WTC11 (cell line): ENCODE results near the gene AHR. TPM values are rescaled to one million over a fixed set of nuclear protein-coding genes. Genes with fewer than 3 reads are reported as not detected.

Experiments used
- ATAC-seq: fragments of 200-7000 bp; cut with Tn5 transposase; 2 replicates; pipeline ENCODE4 v1.10.0; 2021; ENCODE audit warnings: mild to moderate bottlenecking, moderate library complexity
- CTCF ChIA-PET: fragments of 300-600 bp; sonication (Branson Sonifier 250); formaldehyde crosslinking; loops from one replicate; lab custom pipeline; 2021; ENCODE audit warnings: antibody characterized with exemption; lab: Charles Lee
- POLR2A ChIA-PET: fragments of 350-600 bp; sonication (Branson Sonifier 250); formaldehyde crosslinking; loops from one replicate; lab custom pipeline; 2021; ENCODE audit warnings: antibody characterized with exemption; lab: Charles Lee
- DNase-seq: peaks from one replicate; pipeline ENCODE4 v3.0.0; 2021; ENCODE audit warnings: low spot score
- H3K27ac Mint-ChIP-seq: 2 replicates; pipeline ENCODE4 v1.8.0; 2021; ENCODE audit warnings: mixed read lengths
- H3K27me3 Mint-ChIP-seq: 2 replicates; pipeline ENCODE4 v1.8.0; 2021; ENCODE audit warnings: low read depth, mild to moderate bottlenecking, moderate library complexity, mixed read lengths
- H3K36me3 Mint-ChIP-seq: 2 replicates; pipeline ENCODE4 v1.8.0; 2021; ENCODE audit warnings: mixed read lengths
- H3K4me1 Mint-ChIP-seq: 2 replicates; pipeline ENCODE4 v1.8.0; 2022; ENCODE audit warnings: mixed read lengths
- H3K4me3 Mint-ChIP-seq: 2 replicates; pipeline ENCODE4 v1.8.0; 2021; ENCODE audit warnings: mild to moderate bottlenecking, moderate library complexity, mixed read lengths
- H3K9me3 Mint-ChIP-seq: 2 replicates; pipeline ENCODE4 v1.8.0; 2021; ENCODE audit warnings: mixed read lengths
- CBFB ChIP-seq: sonication (generic); formaldehyde crosslinking; IDR thresholded peaks from 2 replicates; pipeline ENCODE4 v1.8.1; 2022; ENCODE audit warnings: mild to moderate bottlenecking, low read depth, missing genetic modification reagents
- ERG ChIP-seq: fragments of 250-450 bp; sonication (Bioruptor Pico); IDR thresholded peaks from 2 replicates; pipeline ENCODE4 v1.8.0; 2021; ENCODE audit warnings: mild to moderate bottlenecking
- FOXP1 ChIP-seq: sonication (generic); formaldehyde crosslinking; IDR thresholded peaks from 2 replicates; pipeline ENCODE4 v1.8.0; 2022; ENCODE audit warnings: missing genetic modification reagents, mild to moderate bottlenecking, moderate library complexity, borderline replicate concordance
- FOXP4 ChIP-seq: sonication (generic); formaldehyde crosslinking; IDR thresholded peaks from 2 replicates; pipeline ENCODE4 v1.8.0; 2022; ENCODE audit warnings: mild to moderate bottlenecking, missing genetic modification reagents
- GTF2I ChIP-seq: fragments of 250-450 bp; sonication (Bioruptor Pico); conservative IDR thresholded peaks from 2 replicates; pipeline ENCODE4 v1.4.0; 2021; ENCODE audit warnings: mild to moderate bottlenecking
- HMGXB4 ChIP-seq: sonication (generic); formaldehyde crosslinking; IDR thresholded peaks from 2 replicates; pipeline ENCODE4 v1.8.1; 2023; ENCODE audit warnings: mild to moderate bottlenecking, moderate library complexity, missing genetic modification reagents
- NR1H2 ChIP-seq: sonication (generic); formaldehyde crosslinking; IDR thresholded peaks from 2 replicates; pipeline ENCODE4 v1.9.0; 2021; ENCODE audit warnings: mild to moderate bottlenecking, moderate library complexity, missing genetic modification reagents
- NR3C1 ChIP-seq: sonication (generic); formaldehyde crosslinking; conservative IDR thresholded peaks from 2 replicates; pipeline ENCODE4 v1.8.1; 2023; ENCODE audit warnings: low read depth, mild to moderate bottlenecking, missing genetic modification reagents
- USF1 ChIP-seq: sonication (generic); formaldehyde crosslinking; IDR thresholded peaks from 2 replicates; pipeline ENCODE4 v1.8.0; 2022; ENCODE audit warnings: mild to moderate bottlenecking, missing genetic modification reagents
- ZNF396 ChIP-seq: fragments of 250-450 bp; sonication (Bioruptor Pico); IDR thresholded peaks from 2 replicates; pipeline ENCODE4 v1.8.0; 2021; ENCODE audit warnings: mild to moderate bottlenecking, moderate library complexity, borderline replicate concordance
- ZNF416 ChIP-seq: fragments of 250-450 bp; sonication (Bioruptor Pico); IDR thresholded peaks from 2 replicates; pipeline ENCODE4 v1.9.0; 2021; ENCODE audit warnings: mild to moderate bottlenecking, inconsistent platforms
- ZNF423 ChIP-seq: fragments of 250-450 bp; sonication (Bioruptor Pico); IDR thresholded peaks from 2 replicates; pipeline ENCODE4 v2.1.2; 2022; ENCODE audit warnings: mild to moderate bottlenecking, moderate library complexity
- total RNA-seq: library from RNA; stranded (reverse); gene quantifications from 3 replicates; pipeline ENCODE4 v1.2.3, GENCODE V29; 2021
- TF ChIP-seq, protein P1 (sequence below): sonication (generic); formaldehyde crosslinking; IDR thresholded peaks from 2 replicates; pipeline ENCODE4 v1.8.0; 2023; ENCODE audit warnings: missing genetic modification reagents
- TF ChIP-seq, protein P2 (sequence below): sonication (generic); formaldehyde crosslinking; IDR thresholded peaks from 2 replicates; pipeline ENCODE4 v1.8.0; 2022; ENCODE audit warnings: mild to moderate bottlenecking, missing genetic modification reagents
- TF ChIP-seq, protein P3 (sequence below): fragments of 250-450 bp; sonication (Bioruptor Pico); IDR thresholded peaks from 2 replicates; pipeline ENCODE4 v1.9.0; 2021; ENCODE audit warnings: moderate library complexity, mild to moderate bottlenecking, inconsistent platforms, borderline replicate concordance

The AHR gene
- total RNA-seq, 1 experiment from 2014 or later = 5.8 TPM

GRCh38 chr7:17385612-17386011 lies 87.2 kb downstream of the AHR start:
- no peak for TF ChIP-seq ZNF423
- TF ChIP-seq, all 79 proteins: peak for 0
- Mint-ChIP-seq H3K9me3 (peaks cover 8% of the 10 kb centered on the region), H3K36me3 (peaks cover 12% of the 10 kb centered on the region), H3K4me3 (no peak overlapping the region), H3K27me3 (no peaks in the 10 kb centered on the region), H3K27ac (no peak overlapping the region), H3K4me1 (peaks cover 59% of the 10 kb centered on the region)
- ChIA-PET CTCF (interaction anchor here (1.2 kb wide), 1 partner anchor 323 kb away, joined by 3 read pairs; no protein-coding TSS in a partner anchor), POLR2A (no interaction called here)
- ATAC-seq (no peak), DNase-seq (no peak)

DNA sequence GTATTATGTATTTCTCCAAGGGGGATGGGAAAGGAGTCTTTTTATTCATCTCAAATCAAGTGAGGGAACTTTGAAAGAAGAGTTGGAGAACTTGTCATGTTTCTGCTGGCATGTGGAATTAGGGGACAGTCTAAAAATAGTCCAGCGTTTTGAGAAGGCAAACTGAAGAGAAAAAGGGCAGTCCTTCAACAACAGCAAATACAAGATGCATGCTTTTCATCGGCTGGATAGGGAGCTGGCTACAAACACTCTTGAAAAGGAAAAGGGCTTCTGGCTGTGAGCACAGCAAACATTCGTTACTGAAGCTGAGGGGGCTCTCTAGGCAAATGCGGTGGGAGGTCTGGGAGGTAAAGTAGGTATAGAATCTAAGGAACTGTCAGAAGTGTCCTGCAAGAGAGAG lies 91.9 kb downstream of the AHR start:
- Mint-ChIP-seq H3K4me3 (no peak overlapping the region), H3K36me3 (peaks cover 51% of the 10 kb centered on the region), H3K9me3 (peaks cover 48% of the 10 kb centered on the region)
- TF ChIP-seq ZNF396 = no peak
- no peak for TF ChIP-seq CBFB (CRISPR knock-in tag)
- TF ChIP-seq, all 79 proteins: peak for 0
- peaks cover 30% of the 10 kb centered on the region for H3K4me1 Mint-ChIP-seq
- ATAC-seq (no peak), DNase-seq (no peak)
- peaks cover 3% of the 10 kb centered on the region; the same call in 1 of the 2 replicates for H3K27me3 Mint-ChIP-seq
- ChIA-PET CTCF (no interaction called here), POLR2A (no interaction called here)
- no peak overlapping the region for H3K27ac Mint-ChIP-seq

- POLR2A ChIA-PET = no interaction called here
- H3K36me3 Mint-ChIP-seq = peaks cover 60% of the 10 kb centered on the region
- no peak overlapping the region for H3K27ac Mint-ChIP-seq
- no peak overlapping the region for H3K4me3 Mint-ChIP-seq
- peaks cover 57% of the 10 kb centered on the region for H3K9me3 Mint-ChIP-seq
- H3K4me1 Mint-ChIP-seq = peaks cover 29% of the 10 kb centered on the region
- H3K27me3 Mint-ChIP-seq = peaks cover 3% of the 10 kb centered on the region; the same call in 1 of the 2 replicates
- CTCF ChIA-PET = no interaction called here
- DNase-seq (no peak), ATAC-seq (no peak)
- TF ChIP-seq, protein P1, sequence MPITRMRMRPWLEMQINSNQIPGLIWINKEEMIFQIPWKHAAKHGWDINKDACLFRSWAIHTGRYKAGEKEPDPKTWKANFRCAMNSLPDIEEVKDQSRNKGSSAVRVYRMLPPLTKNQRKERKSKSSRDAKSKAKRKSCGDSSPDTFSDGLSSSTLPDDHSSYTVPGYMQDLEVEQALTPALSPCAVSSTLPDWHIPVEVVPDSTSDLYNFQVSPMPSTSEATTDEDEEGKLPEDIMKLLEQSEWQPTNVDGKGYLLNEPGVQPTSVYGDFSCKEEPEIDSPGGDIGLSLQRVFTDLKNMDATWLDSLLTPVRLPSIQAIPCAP (CRISPR knock-in tag) = no peak
- TF ChIP-seq GTF2I (no peak), FOXP4 (CRISPR knock-in tag) (no peak), CBFB (CRISPR knock-in tag) (no peak), NR1H2 (CRISPR knock-in tag) (no peak), NR3C1 (CRISPR knock-in tag) (no peak), ERG (CRISPR knock-in tag) (no peak), HMGXB4 (no peak), FOXP1 (no peak), ZNF416 (CRISPR knock-in tag) (no peak), USF1 (CRISPR knock-in tag) (no peak)
- TF ChIP-seq, protein P2, sequence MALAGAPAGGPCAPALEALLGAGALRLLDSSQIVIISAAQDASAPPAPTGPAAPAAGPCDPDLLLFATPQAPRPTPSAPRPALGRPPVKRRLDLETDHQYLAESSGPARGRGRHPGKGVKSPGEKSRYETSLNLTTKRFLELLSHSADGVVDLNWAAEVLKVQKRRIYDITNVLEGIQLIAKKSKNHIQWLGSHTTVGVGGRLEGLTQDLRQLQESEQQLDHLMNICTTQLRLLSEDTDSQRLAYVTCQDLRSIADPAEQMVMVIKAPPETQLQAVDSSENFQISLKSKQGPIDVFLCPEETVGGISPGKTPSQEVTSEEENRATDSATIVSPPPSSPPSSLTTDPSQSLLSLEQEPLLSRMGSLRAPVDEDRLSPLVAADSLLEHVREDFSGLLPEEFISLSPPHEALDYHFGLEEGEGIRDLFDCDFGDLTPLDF (CRISPR knock-in tag) = no peak
- TF ChIP-seq, protein P3, sequence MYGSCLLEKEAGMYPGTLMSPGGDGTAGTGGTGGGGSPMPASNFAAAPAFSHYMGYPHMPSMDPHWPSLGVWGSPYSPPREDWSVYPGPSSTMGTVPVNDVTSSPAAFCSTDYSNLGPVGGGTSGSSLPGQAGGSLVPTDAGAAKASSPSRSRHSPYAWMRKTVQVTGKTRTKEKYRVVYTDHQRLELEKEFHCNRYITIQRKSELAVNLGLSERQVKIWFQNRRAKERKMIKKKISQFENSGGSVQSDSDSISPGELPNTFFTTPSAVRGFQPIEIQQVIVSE (CRISPR knock-in tag) = no peak
Measured at GRCh38 chr7:17391366-17391765, 92.9 kb downstream of the AHR start.
